H9 (cell line): Measurements from ENCODE around the gene UBE2G1. TPM values are rescaled to one million over a fixed set of nuclear protein-coding genes. Genes with fewer than 3 reads are reported as not detected.

Source experiments
- DNase-seq: peaks from one replicate; pipeline ENCODE4 v3.0.0-alpha.2; 2017
- H2AFZ ChIP-seq: one replicate; pipeline ENCODE4 v1.6.1; 2013; ENCODE audit warnings: mild to moderate bottlenecking, low read length, control low read depth, moderate library complexity
- H2AK5ac ChIP-seq: 2 replicates; pipeline ENCODE4 v1.6.1; 2013; ENCODE audit warnings: low read length, control low read depth, mixed read lengths; ENCODE audit not compliant: insufficient read length
- H2BK120ac ChIP-seq: one replicate; pipeline ENCODE4 v1.6.1; 2013; ENCODE audit warnings: low read depth, mild to moderate bottlenecking, low read length, control low read depth, inconsistent platforms; ENCODE audit not compliant: poor library complexity, severe bottlenecking
- H2BK12ac ChIP-seq: 2 replicates; pipeline ENCODE4 v1.6.1; 2013; ENCODE audit warnings: low read length, control low read depth, mixed read lengths, low read depth; ENCODE audit not compliant: insufficient read length
- H2BK15ac ChIP-seq: 2 replicates; pipeline ENCODE4 v1.6.1; 2013; ENCODE audit warnings: low read depth, low read length, control low read depth
- H2BK20ac ChIP-seq: one replicate; pipeline ENCODE4 v1.6.1; 2013; ENCODE audit warnings: low read depth, mild to moderate bottlenecking, low read length, control low read depth, inconsistent platforms; ENCODE audit not compliant: poor library complexity, severe bottlenecking
- H2BK5ac ChIP-seq: 2 replicates; pipeline ENCODE4 v1.6.1; 2013; ENCODE audit warnings: low read length, control low read depth, mixed read lengths; ENCODE audit not compliant: insufficient read length
- H3K14ac ChIP-seq: 2 replicates; pipeline ENCODE4 v1.6.1; 2013; ENCODE audit warnings: low read length, control low read depth; ENCODE audit not compliant: insufficient read depth
- H3K18ac ChIP-seq: 2 replicates; pipeline ENCODE4 v1.6.1; 2013; ENCODE audit warnings: low read depth, mild to moderate bottlenecking, mixed read lengths, low read length, control low read depth; ENCODE audit not compliant: insufficient read length
- H3K23ac ChIP-seq: 2 replicates; pipeline ENCODE4 v1.6.1; 2013; ENCODE audit warnings: low read length, control low read depth, mixed read lengths, low read depth; ENCODE audit not compliant: insufficient read length
- H3K23me2 ChIP-seq: 2 replicates; pipeline ENCODE4 v1.6.1; 2013; ENCODE audit warnings: low read depth, mild to moderate bottlenecking, mixed read lengths, low read length, control low read depth; ENCODE audit not compliant: insufficient read length, poor library complexity, severe bottlenecking
- H3K27ac ChIP-seq: 2 replicates; pipeline ENCODE4 v1.5.1; 2013; ENCODE audit warnings: low read length, control low read depth, mixed read lengths, low read depth; ENCODE audit not compliant: insufficient read length
- H3K27me3 ChIP-seq: 2 replicates; pipeline ENCODE4 v1.6.1; 2013; ENCODE audit warnings: low read length, control low read depth, inconsistent platforms; ENCODE audit not compliant: insufficient read depth
- H3K4ac ChIP-seq: 2 replicates; pipeline ENCODE4 v1.6.1; 2013; ENCODE audit warnings: low read depth, mild to moderate bottlenecking, control low read depth, inconsistent platforms, low read length, moderate library complexity
- H3K4me1 ChIP-seq: 2 replicates; pipeline ENCODE4 v1.6.1; 2013; ENCODE audit warnings: low read length, control low read depth, inconsistent platforms; ENCODE audit not compliant: insufficient read depth
- H3K4me2 ChIP-seq: 2 replicates; pipeline ENCODE4 v1.6.1; 2013; ENCODE audit warnings: low read length, control low read depth, mixed read lengths; ENCODE audit not compliant: insufficient read length, insufficient read depth
- H3K56ac ChIP-seq: 2 replicates; pipeline ENCODE4 v1.6.1; 2013; ENCODE audit warnings: low read depth, mild to moderate bottlenecking, mixed read lengths, low read length, control low read depth; ENCODE audit not compliant: insufficient read length
- H3K79me1 ChIP-seq: 2 replicates; pipeline ENCODE4 v1.6.1; 2013; ENCODE audit warnings: low read depth, mild to moderate bottlenecking, moderate library complexity, low read length, control low read depth, inconsistent platforms; ENCODE audit not compliant: insufficient read depth, poor library complexity, severe bottlenecking
- H3K79me2 ChIP-seq: 2 replicates; pipeline ENCODE4 v1.6.1; 2013; ENCODE audit warnings: low read length, control low read depth, inconsistent platforms; ENCODE audit not compliant: insufficient read depth
- H3K9ac ChIP-seq: 2 replicates; pipeline ENCODE4 v1.6.1; 2013; ENCODE audit warnings: low read length, control low read depth, mixed read lengths; ENCODE audit not compliant: insufficient read length; ENCODE audit errors: extremely low read depth
- H3K9me3 ChIP-seq: one replicate; pipeline ENCODE4 v1.6.1; 2013; ENCODE audit warnings: low read depth, low read length, inconsistent platforms; ENCODE audit not compliant: control insufficient read depth
- H3T11ph ChIP-seq: one replicate; pipeline ENCODE4 v1.6.1; 2013; ENCODE audit warnings: mild to moderate bottlenecking, low read length, control low read depth, inconsistent platforms
- H4K20me1 ChIP-seq: one replicate; pipeline ENCODE4 v1.6.1; 2013; ENCODE audit not compliant: control insufficient read depth, insufficient read length, insufficient read depth
- H4K5ac ChIP-seq: 2 replicates; pipeline ENCODE4 v1.6.1; 2013; ENCODE audit warnings: low read depth, mild to moderate bottlenecking, mixed read lengths, low read length, control low read depth; ENCODE audit not compliant: insufficient read length
- H4K8ac ChIP-seq: replicated peaks from 2 replicates; pipeline ENCODE4 v1.6.1; 2013; ENCODE audit warnings: low read length, control low read depth, mixed read lengths, low read depth; ENCODE audit not compliant: insufficient read length
- H4K91ac ChIP-seq: 2 replicates; pipeline ENCODE4 v1.6.1; 2013; ENCODE audit warnings: low read depth, mild to moderate bottlenecking, moderate library complexity, mixed read lengths, low read length, control low read depth; ENCODE audit not compliant: insufficient read length
- H3K27ac Mint-ChIP-seq, 3 experiments: 2 replicates in 2 of 3; 3 replicates in 1 of 3; pipeline ENCODE4 v1.8.0; 2020 to 2021; ENCODE audit warnings: mixed read lengths in 3 of 3, mild to moderate bottlenecking in 1 of 3, moderate library complexity in 1 of 3
- H3K27me3 Mint-ChIP-seq: 2 replicates; pipeline ENCODE4 v1.8.0; 2021; ENCODE audit warnings: low read depth, mild to moderate bottlenecking, moderate library complexity, mixed read lengths
- H3K36me3 Mint-ChIP-seq, 3 experiments: 2 replicates in 2 of 3; 3 replicates in 1 of 3; pipeline ENCODE4 v1.8.0; 2020 to 2021; ENCODE audit warnings: low read depth in 3 of 3, mixed read lengths in 3 of 3; ENCODE audit not compliant: insufficient read depth in 1 of 3
- H3K4me1 Mint-ChIP-seq, 2 experiments: 2 replicates each; pipeline ENCODE4 v1.8.0; 2020; ENCODE audit warnings: mixed read lengths in 2 of 2
- H3K4me3 Mint-ChIP-seq, 2 experiments: 2 replicates in 1 of 2; 3 replicates in 1 of 2; pipeline ENCODE4 v1.8.0; 2020 to 2021; ENCODE audit warnings: mild to moderate bottlenecking in 2 of 2, mixed read lengths in 2 of 2, moderate library complexity in 1 of 2
- H3K9me3 Mint-ChIP-seq, 2 experiments: 2 replicates in 1 of 2; 3 replicates in 1 of 2; pipeline ENCODE4 v1.8.0; 2020; ENCODE audit warnings: mild to moderate bottlenecking in 2 of 2, mixed read lengths in 2 of 2, moderate library complexity in 1 of 2
- WGBS: extraction: QIAGEN DNeasy Blood & Tissue Kit; methylation state at CpG from one replicate; pipeline ENCODE4 v1.1.7; 2013; ENCODE audit warnings: missing lambda C conversion rate, low lambda C conversion rate, mixed read lengths; ENCODE audit not compliant: insufficient read length; ENCODE audit errors: extremely low coverage; 5-methylcytosine and 5-hydroxymethylcytosine counted together
- total RNA-seq: library from RNA; stranded (reverse); gene quantifications from 2 replicates; pipeline ENCODE4 v1.2.1, GENCODE V29; 2021
- TF ChIP-seq, protein P1 (sequence below): fragments of 200-600 bp; sonication (generic); conservative IDR thresholded peaks from 3 replicates; pipeline ENCODE4 v1.8.0; 2021; ENCODE audit warnings: antibody characterized with exemption, mild to moderate bottlenecking

The UBE2G1 gene
- total RNA-seq, 1 experiment from 2014 or later, result 188 TPM

DNA sequence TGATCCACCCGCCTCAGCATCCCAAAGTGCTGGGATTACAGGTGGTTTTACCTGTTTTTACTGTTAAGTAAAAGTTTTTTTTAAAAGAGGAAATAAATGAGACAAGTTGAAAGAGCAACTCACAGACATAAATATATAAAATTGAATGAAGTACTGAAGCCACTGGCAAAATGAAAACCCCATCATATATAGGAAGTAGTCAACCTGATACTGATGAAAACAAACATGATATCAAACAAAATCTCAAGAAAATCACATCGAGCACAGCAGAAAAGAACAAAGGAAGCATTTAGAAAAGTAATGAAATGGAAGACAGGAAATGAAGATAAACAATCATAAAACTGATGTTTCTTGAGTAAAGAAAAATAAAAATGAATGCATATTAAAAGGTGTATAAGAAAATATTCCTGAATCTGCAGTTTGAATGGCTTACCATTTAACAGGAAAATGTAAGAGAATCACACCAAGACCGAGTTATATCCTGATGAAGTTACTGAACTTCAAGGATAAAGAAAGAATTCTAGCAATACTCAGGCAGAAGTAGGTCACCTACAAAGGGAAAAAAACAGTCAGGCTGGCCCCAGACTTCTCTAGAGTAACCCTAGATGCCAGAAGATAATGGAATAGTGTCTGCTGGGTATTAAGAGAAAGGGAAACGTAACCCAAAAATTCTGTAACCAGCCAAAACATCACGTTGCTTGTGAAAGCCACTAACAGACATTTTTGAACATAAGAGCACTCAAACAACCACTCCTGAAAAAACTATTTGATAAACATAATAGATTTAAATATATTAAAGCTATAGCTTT is 31.5 kb downstream of the UBE2G1 start:
- Histone ChIP-seq H2AK5ac (no peak overlapping the region), H3K79me1 (peaks cover 10% of the 10 kb centered on the region), H4K5ac (no peak overlapping the region), H3K27me3 (no peaks in the 10 kb centered on the region), H2AFZ (no peak overlapping the region), H3K14ac (no peak overlapping the region), H2BK120ac (no peak overlapping the region), H3K4ac (no peak overlapping the region), H3T11ph (no peak overlapping the region), H3K9me3 (no peaks in the 10 kb centered on the region), H3K27ac (no peak overlapping the region), H3K23me2 (no peaks in the 10 kb centered on the region), H3K4me1 (no peaks in the 10 kb centered on the region; the same call in 1 of the 2 replicates), H2BK12ac (no peak overlapping the region), H4K91ac (no peak overlapping the region), H2BK20ac (no peak overlapping the region), H3K56ac (no peak overlapping the region), H3K18ac (no peak overlapping the region), H3K23ac (no peak overlapping the region), H4K8ac (no peak overlapping the region), H2BK15ac (no peak overlapping the region), H2BK5ac (no peak overlapping the region), H4K20me1 (peaks cover 4% of the 10 kb centered on the region), H3K4me2 (no peak overlapping the region), H3K9ac (no peak overlapping the region), H3K79me2 (peaks cover 41% of the 10 kb centered on the region)
- Mint-ChIP-seq H3K36me3 (peaks cover 0 to 8% (median 4%) of the 10 kb centered on the region in 3 experiments; a peak in 2 of 7 replicates), H3K9me3 (no peaks in the 10 kb centered on the region), H3K27me3 (no peaks in the 10 kb centered on the region), H3K4me1 (peaks cover 33 to 35% of the 10 kb centered on the region in 2 experiments), H3K27ac (no peak overlapping the region), H3K4me3 (no peak overlapping the region)
- DNase-seq, result no peak
- no CpG with 5 or more reads among the region's 5 CpGs for WGBS
- TF ChIP-seq, protein P1, sequence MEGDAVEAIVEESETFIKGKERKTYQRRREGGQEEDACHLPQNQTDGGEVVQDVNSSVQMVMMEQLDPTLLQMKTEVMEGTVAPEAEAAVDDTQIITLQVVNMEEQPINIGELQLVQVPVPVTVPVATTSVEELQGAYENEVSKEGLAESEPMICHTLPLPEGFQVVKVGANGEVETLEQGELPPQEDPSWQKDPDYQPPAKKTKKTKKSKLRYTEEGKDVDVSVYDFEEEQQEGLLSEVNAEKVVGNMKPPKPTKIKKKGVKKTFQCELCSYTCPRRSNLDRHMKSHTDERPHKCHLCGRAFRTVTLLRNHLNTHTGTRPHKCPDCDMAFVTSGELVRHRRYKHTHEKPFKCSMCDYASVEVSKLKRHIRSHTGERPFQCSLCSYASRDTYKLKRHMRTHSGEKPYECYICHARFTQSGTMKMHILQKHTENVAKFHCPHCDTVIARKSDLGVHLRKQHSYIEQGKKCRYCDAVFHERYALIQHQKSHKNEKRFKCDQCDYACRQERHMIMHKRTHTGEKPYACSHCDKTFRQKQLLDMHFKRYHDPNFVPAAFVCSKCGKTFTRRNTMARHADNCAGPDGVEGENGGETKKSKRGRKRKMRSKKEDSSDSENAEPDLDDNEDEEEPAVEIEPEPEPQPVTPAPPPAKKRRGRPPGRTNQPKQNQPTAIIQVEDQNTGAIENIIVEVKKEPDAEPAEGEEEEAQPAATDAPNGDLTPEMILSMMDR, result no peak
